GM21423 (cell line): ENCODE results near the gene BCAT1.
A peak's percentile ranks its signal among the peaks of the same experiment; 100 is the strongest.
"Not testable (repeated sequence)": the region's sequence is repeated elsewhere in the genome, so short reads cannot be mapped to it uniquely, and the experiment has no call there.

Source experiments
- ATAC-seq: cut with Tn5 transposase; IDR thresholded peaks from one replicate; pipeline ENCODE4 v1.9.1; 2021; ENCODE audit warnings: mild to moderate bottlenecking, moderate library complexity; ENCODE audit not compliant: unreplicated experiment

Gene BCAT1

GRCh38 chr12:24820872-24821271 lies 128.0 kb downstream of the BCAT1 start:
- ATAC-seq: no peak

DNA sequence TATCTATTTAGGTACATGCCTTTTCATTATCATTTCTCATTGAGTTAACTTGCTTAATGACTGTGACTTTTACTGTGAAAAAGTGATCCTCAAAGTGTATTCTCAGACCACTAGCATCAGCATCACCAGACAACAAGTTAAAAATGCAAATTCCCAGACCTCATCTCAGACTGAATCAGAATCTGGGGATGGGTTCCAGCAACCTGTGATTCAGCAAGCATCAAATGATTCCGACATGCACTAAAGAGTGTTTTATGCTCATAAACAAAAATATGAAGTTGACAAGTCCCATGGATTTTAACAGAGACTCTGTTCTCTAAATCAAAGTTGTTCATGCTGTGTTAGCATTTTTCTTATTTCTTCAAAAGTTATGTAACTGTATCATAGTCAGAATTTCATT lies 130.6 kb downstream of the BCAT1 start:
- ATAC-seq: no peak

DNA sequence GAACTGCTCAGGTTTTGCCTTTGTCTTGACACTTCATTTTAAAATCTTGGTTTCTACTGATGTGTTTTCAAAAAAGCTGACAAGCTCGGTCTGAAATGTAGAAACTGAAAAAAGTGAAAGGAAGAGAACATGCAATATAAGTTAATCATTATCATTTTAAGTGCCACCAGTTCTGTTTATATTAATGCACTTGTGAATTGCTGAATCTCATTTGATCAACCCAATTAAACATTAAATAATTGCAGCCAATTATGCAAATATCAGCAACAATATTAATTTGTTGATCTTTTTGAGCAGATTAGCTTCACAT lies 133.8 kb downstream of the BCAT1 start:
- peak; percentile 26 for ATAC-seq

DNA sequence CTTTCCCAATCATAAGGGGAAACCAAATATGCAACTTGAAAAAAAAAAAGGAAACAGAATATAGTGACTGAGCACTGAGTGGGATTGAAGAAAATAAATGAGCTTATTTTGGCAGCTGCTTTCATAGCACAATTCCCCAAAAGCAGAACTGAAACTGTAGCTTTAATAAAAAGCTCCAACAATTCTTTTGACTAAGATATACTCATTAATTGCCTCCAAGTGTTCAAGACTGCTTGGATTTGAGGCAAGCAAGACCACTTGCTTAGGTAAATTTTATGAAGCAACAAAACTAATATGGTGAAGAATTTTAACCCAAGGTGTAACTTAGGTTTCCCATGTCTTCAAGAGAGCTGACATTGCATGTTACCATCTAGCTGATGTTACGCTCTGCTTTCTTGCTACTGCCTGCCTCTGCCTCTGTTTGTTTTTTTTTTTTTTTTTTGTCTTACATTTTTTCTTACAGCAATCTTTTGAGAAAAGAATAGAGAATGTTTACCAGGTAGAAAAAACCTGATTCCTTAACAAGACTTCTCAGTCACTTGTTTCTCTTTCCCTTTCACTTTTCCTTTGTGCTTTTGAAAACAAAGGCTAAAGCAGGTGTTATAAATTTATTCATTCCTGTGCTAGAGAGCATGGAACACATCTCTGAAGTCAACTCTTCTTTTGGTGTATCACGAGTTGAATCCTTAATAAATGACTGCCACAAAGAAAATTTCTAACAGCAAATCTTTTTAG lies 134.4 kb downstream of the BCAT1 start:
- ATAC-seq: peak; percentile 89

DNA sequence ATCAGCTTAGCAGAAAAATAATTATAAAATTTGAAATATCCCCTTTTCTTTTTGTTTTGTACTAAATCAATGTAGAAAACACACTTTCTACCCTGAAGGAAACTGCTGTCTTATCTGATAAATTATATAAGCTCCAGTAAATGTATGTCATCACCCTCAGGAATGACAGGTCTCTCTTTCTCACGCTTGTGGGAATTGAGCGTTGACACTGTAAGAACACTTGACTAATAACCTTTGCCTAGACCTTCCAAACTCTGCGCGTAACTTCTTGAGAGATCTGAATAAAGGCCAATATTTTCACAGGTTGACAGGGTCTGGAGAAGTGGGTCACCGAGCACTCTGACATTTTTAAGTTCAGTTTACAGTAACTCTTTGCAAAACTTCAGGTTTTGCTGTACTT lies 138.5 kb downstream of the BCAT1 start:
- no peak for ATAC-seq

GRCh38 chr12:24809306-24809705 lies 139.6 kb downstream of the BCAT1 start:
- ATAC-seq: not testable (repeated sequence)

- ATAC-seq: no peak
These were observed 140.2 kb downstream of the BCAT1 start for GRCh38 chr12:24808651-24809050.

DNA sequence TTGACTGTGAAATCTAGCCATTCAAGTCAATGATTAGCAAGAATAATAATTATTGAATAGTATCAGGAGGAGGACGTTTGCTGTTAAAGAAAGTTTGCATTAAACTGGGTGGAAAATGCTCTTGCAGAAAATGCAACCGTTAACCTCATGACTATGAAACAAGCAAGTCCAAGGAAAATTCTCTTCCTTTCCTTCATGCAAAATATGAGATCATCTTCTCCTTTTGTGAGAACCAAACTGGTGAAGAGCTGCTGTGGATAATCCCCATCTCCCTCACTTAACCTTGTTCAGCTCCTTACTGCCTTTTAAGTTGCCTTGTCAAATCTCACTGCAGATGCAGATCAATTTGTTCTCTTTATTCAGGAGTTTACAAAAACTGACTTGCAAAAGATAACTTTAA lies 142.5 kb downstream of the BCAT1 start:
- ATAC-seq: no peak

GRCh38 chr12:24803430-24804245 lies 145.3 kb downstream of the BCAT1 start:
- ATAC-seq: no peak

DNA sequence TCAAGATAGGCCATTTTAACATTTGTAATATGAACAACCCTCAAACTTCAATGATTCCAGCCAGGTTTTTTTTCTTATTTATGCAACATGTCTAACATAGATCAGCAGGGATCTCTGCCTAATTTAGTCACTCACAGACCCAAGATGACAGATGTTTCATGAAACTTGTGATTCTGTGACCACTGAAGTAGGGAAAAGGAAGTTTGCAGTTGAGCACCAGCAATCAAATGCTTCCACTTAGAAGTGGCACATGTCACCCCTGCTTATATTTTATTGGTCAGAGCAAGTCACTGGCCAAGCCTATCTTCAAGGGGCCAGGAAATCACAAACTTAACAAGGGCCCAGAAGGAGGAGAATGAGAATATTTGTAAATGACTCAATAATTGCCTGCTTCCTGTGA lies 150.6 kb downstream of the BCAT1 start:
- ATAC-seq: peak; percentile 91

DNA sequence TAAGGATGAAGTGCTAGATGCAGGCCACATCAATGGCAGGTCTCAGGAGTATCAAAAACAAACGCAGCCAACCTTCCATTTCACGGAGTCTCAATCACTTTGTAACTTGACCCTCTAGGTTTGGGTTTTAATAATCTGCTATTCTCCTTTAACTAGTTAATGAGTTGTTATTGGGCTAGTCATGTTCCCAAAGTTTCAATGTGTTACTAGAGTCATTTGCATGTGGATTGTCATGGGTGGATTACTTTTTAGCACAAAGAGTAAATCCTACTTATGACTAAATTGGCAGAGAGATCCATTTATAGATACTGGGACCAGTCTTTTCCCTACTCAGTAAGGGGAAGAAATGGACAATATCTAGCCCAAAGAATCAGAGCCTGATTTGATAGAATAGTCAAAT lies 151.0 kb downstream of the BCAT1 start:
- ATAC-seq: peak; percentile 31

DNA sequence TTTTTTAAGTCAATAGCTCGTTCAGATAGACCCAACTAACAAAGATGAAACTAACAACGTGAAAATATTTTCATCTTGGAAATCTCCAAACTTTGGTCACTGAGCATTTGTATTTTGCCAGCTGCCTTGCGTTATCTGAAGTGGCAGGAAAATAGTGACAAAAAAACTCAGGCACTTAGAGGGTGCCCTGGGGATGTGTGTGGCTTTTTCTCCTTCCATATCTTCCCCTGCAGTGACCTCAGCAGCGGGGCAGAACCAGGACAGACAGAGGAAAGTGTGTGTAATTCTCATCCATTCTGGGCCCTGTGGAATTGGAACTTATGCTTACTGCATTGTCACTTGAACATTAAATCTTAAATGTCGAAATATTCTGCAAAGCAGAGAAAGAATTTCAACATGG lies 152.0 kb downstream of the BCAT1 start:
- no peak for ATAC-seq

- no peak for ATAC-seq
These were observed 153.1 kb downstream of the BCAT1 start for GRCh38 chr12:24795699-24796347.

- no peak for ATAC-seq
These were observed 157.3 kb downstream of the BCAT1 start for GRCh38 chr12:24791622-24792021.

- ATAC-seq: no peak
These were observed 160.0 kb downstream of the BCAT1 start for GRCh38 chr12:24788886-24789285.

DNA sequence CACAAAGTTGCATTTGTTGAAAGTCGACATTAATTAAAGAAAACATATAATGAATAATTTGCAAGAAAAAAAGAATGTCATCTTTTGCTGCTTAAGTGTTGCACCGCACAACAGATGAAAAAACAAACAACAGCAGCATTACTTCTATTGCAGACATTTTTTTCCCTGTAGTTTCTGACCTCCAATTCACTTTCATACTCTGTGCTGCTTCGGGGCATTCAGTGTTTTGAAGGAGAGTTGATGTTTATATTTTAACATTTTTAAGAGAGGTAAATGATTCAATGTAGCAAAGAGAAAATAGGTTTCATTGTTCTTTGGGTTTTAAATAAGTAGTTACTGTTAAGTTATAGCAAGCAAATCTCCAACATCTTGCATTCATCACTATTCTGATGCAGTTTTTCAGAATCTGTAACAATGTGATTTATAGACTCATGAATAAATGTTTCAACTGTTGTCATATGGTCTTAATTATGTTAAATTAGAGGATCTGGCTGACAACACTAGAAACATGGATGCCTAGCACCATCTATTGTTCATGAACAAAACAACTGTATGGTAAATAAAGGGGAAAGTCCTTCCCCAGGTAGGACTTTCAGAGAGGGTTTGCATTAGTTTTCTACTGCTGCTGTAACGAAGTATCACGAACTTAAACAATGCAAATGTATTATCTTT lies 168.1 kb downstream of the BCAT1 start:
- ATAC-seq: no peak

DNA sequence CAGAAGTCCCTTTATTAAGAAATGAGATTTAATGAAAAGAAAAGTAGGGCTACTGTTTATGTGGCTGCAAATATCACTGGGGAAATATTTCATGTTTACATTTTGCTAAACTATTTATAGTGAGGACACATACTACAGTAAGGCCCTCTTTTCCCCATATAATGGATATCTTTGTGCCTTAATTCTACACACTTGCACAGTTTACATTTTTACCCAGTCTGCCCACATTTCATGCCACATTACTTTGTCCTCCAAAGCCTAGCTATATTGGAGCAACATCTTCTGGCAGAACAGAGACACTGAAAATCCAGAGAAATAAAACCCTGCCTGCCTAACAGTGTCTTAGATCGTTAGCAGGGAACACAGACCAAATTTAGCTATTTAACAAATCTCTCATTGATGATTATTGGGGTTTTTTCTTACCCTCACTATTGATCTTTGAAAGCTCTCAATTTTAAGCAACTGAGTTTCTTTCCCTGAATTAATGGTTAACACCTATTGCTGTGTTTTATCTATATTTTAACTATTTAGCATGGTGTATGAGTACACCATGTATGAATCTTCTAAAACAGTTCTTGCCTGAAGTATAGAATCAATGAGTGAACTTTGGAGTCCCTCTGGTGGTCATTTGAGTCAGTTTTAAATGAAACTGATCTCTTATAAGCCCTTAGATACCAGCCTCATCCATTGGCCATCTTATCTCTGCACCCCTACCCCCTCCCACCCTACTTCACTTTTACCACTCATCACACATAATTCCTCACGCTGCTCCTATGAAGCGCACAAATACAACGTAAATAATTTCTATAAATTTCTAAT lies 170.2 kb downstream of the BCAT1 start:
- ATAC-seq: no peak

- ATAC-seq: no peak
These were observed 171.5 kb downstream of the BCAT1 start for GRCh38 chr12:24777359-24777758.

GRCh38 chr12:24776861-24777260 lies 172.0 kb downstream of the BCAT1 start:
- ATAC-seq: no peak

DNA sequence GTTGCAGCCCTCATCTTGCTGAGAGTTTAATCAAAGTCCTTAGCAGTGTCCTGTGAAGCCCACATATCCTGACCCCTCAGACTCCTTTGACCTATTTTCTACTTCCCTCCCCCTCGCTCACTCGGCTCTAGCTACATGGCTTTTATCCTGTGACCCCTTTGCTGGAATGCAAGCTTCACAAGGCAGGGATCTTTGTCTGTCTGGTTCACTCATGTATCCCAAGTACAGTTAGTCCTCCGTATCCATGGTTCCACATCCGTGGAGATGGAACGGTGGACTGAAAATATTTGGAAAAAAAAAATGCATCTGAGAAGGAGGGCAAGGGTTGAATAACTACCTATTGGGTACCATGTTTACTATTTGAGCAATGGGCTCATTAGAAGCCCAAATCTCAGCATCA lies 173.8 kb downstream of the BCAT1 start:
- ATAC-seq: no peak

DNA sequence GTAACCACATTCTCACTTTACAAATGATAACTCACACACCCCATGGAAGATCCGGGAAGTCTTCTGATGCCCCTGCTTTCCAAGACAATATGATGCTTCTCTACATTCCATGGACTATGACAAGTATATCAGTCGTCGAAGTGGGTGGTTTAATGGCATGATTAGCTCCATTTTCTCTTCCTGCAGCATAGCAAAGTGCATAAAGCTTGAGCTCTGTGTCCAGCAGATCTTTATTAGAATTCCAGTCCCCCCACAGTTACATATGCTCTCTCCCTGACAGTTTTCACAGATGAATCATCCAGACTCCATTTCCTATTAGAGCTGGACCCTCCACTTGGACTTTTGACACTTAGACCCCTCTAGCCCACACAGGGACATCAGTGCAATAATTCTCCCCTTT lies 174.9 kb downstream of the BCAT1 start:
- ATAC-seq: no peak
